ENCODE data around the gene MYL9. TPM values are rescaled to one million over a fixed set of nuclear protein-coding genes. Genes with fewer than 3 reads are reported as not detected.
"Not testable (repeated sequence)": the region's sequence is repeated elsewhere in the genome, so short reads cannot be mapped to it uniquely, and the experiment has no call there.

Gene MYL9
- total and polyA plus RNA-seq, 4 donors, result 0.98 to 27.0 (median 7.6) TPM

- not testable (repeated sequence) for H3K4me1 ChIP-seq (ENCODE audit: control insufficient read depth in 4 of 4, insufficient read depth in 4 of 4, low read length in 3 of 4); H3K27ac ChIP-seq (ENCODE audit: low read depth in 1 of 2, low read length in 2 of 2); H3K9me3 ChIP-seq (ENCODE audit: control insufficient read depth in 4 of 4, low read length in 3 of 4); H3K27me3 ChIP-seq (ENCODE audit: control insufficient read depth in 4 of 4, insufficient read depth in 4 of 4, low read length in 3 of 4); H3K9ac ChIP-seq (ENCODE audit: low read depth in 1 of 2, low read length in 2 of 2); H3K4me3 ChIP-seq (ENCODE audit: low read depth in 1 of 3, low read length in 3 of 3); H3K36me3 ChIP-seq (ENCODE audit: control insufficient read depth in 4 of 4, insufficient read depth in 3 of 4, low read depth in 1 of 4, low read length in 3 of 4); DNase-seq (ENCODE audit: low spot score)
- 92% methylated on average over 6 of the region's 6 CpGs for WGBS
Observed at GRCh38 chr20:36564726-36565121, 23.4 kb downstream of the MYL9 start.

GRCh38 chr20:36565520-36565919 is 24.2 kb downstream of the MYL9 start:
- no peak overlapping the region for H3K27ac ChIP-seq (ENCODE audit: low read depth in 1 of 2, low read length in 2 of 2)
- H3K4me3 ChIP-seq (ENCODE audit: low read depth in 1 of 3, low read length in 3 of 3), result no peak overlapping the region
- no peak for DNase-seq (ENCODE audit: low spot score)
- TF ChIP-seq YY1 (IDR thresholded peaks at IDR 0.05), result no peak
- TF ChIP-seq ATF3 (IDR thresholded peaks at IDR 0.05), result no peak
- no peak for TF ChIP-seq HNF4A (conservative IDR thresholded peaks at IDR 0.05)
- TF ChIP-seq, protein P1, sequence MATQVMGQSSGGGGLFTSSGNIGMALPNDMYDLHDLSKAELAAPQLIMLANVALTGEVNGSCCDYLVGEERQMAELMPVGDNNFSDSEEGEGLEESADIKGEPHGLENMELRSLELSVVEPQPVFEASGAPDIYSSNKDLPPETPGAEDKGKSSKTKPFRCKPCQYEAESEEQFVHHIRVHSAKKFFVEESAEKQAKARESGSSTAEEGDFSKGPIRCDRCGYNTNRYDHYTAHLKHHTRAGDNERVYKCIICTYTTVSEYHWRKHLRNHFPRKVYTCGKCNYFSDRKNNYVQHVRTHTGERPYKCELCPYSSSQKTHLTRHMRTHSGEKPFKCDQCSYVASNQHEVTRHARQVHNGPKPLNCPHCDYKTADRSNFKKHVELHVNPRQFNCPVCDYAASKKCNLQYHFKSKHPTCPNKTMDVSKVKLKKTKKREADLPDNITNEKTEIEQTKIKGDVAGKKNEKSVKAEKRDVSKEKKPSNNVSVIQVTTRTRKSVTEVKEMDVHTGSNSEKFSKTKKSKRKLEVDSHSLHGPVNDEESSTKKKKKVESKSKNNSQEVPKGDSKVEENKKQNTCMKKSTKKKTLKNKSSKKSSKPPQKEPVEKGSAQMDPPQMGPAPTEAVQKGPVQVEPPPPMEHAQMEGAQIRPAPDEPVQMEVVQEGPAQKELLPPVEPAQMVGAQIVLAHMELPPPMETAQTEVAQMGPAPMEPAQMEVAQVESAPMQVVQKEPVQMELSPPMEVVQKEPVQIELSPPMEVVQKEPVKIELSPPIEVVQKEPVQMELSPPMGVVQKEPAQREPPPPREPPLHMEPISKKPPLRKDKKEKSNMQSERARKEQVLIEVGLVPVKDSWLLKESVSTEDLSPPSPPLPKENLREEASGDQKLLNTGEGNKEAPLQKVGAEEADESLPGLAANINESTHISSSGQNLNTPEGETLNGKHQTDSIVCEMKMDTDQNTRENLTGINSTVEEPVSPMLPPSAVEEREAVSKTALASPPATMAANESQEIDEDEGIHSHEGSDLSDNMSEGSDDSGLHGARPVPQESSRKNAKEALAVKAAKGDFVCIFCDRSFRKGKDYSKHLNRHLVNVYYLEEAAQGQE (IDR thresholded peaks at IDR 0.05), result no peak
- TF ChIP-seq, protein P2, sequence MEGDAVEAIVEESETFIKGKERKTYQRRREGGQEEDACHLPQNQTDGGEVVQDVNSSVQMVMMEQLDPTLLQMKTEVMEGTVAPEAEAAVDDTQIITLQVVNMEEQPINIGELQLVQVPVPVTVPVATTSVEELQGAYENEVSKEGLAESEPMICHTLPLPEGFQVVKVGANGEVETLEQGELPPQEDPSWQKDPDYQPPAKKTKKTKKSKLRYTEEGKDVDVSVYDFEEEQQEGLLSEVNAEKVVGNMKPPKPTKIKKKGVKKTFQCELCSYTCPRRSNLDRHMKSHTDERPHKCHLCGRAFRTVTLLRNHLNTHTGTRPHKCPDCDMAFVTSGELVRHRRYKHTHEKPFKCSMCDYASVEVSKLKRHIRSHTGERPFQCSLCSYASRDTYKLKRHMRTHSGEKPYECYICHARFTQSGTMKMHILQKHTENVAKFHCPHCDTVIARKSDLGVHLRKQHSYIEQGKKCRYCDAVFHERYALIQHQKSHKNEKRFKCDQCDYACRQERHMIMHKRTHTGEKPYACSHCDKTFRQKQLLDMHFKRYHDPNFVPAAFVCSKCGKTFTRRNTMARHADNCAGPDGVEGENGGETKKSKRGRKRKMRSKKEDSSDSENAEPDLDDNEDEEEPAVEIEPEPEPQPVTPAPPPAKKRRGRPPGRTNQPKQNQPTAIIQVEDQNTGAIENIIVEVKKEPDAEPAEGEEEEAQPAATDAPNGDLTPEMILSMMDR (IDR thresholded peaks at IDR 0.05; ENCODE audit: low read depth, low read length, missing input control), result no peak
- no peak for TF ChIP-seq RAD21 (IDR thresholded peaks at IDR 0.05)
- no peak for TF ChIP-seq NR2F2 (IDR thresholded peaks at IDR 0.05)
- H3K9me3 ChIP-seq (ENCODE audit: control insufficient read depth in 4 of 4, low read length in 3 of 4), result no peaks in the 10 kb centered on the region
- H3K36me3 ChIP-seq (ENCODE audit: control insufficient read depth in 4 of 4, insufficient read depth in 3 of 4, low read depth in 1 of 4, low read length in 3 of 4), result no peaks in the 10 kb centered on the region
- H3K9ac ChIP-seq (ENCODE audit: low read depth in 1 of 2, low read length in 2 of 2), result no peak overlapping the region
- no peaks in the 10 kb centered on the region for H3K4me1 ChIP-seq (ENCODE audit: control insufficient read depth in 4 of 4, insufficient read depth in 4 of 4, low read length in 3 of 4)
- H3K27me3 ChIP-seq (ENCODE audit: control insufficient read depth in 4 of 4, insufficient read depth in 4 of 4, low read length in 3 of 4), result no peaks in the 10 kb centered on the region
- WGBS, result 97% methylated on average over 3 of the region's 3 CpGs

DNA sequence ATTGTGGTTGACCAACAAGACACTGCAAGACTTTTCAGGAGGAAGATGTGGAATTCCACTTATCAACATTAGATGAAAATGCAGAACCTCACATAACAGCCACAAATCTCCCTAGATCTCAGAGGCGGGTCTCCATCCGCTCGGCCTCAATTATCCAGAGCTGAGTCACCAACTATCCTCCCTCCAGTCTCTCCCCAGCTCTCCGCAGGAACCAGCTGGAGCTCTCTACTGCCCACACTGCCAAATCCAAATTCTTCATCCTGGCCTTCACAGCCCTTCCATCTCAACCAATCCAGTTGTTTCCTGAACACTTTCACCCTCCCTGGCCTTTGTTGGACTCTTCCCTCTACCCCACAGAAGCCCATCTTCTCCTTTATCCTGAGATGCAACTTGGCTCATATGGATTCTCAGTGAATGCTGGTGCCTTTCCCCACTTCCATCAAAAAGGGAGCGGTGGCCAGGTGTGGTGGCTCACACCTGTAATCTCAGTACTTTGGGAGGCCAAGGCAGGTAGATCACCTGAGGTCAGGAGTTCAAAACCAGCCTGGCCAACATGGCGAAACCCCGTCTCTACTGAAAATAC is 28.6 kb downstream of the MYL9 start:
- DNase-seq (ENCODE audit: low spot score), result no peak
- no peak overlapping the region for H3K27ac ChIP-seq (ENCODE audit: low read depth in 1 of 2, low read length in 2 of 2)
- no peak for TF ChIP-seq ATF3 (IDR thresholded peaks at IDR 0.05)
- TF ChIP-seq, protein P3, sequence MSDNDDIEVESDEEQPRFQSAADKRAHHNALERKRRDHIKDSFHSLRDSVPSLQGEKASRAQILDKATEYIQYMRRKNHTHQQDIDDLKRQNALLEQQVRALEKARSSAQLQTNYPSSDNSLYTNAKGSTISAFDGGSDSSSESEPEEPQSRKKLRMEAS (IDR thresholded peaks at IDR 0.05), result no peak
- 89% methylated on average over 7 of the region's 7 CpGs for WGBS
- no peaks in the 10 kb centered on the region for H3K27me3 ChIP-seq (ENCODE audit: control insufficient read depth in 4 of 4, insufficient read depth in 4 of 4, low read length in 3 of 4)
- H3K4me1 ChIP-seq (ENCODE audit: control insufficient read depth in 4 of 4, insufficient read depth in 4 of 4, low read length in 3 of 4), result peaks cover 0 to 14% (median 5%) of the 10 kb centered on the region in 4 donors
- no peak overlapping the region for H3K4me3 ChIP-seq (ENCODE audit: low read depth in 1 of 3, low read length in 3 of 3)
- H3K9me3 ChIP-seq (ENCODE audit: control insufficient read depth in 4 of 4, low read length in 3 of 4), result no peaks in the 10 kb centered on the region
- no peak overlapping the region for H3K9ac ChIP-seq (ENCODE audit: low read depth in 1 of 2, low read length in 2 of 2)
- no peaks in the 10 kb centered on the region for H3K36me3 ChIP-seq (ENCODE audit: control insufficient read depth in 4 of 4, insufficient read depth in 3 of 4, low read depth in 1 of 4, low read length in 3 of 4)

Data from liver (tissue), 9 donors.